Activated CD8-positive, alpha-beta memory T cell treated with anti-CD3 and anti-CD28 coated beads for 1 hour (primary cell): ENCODE results near the gene NLRP3.
"Not testable (repeated sequence)": the region's sequence is repeated elsewhere in the genome, so short reads cannot be mapped to it uniquely, and the experiment has no call there.

Source experiments
- DNase-seq, 2 donors: peaks; one replicate each; pipeline ENCODE4 v3.0.0-alpha.2; 2020; ENCODE audit warnings: low read depth in 1 of 2; ENCODE audit errors: extremely low read depth in 1 of 2

The NLRP3 gene

GRCh38 chr1:247468481-247469140 is 52.6 kb downstream of the NLRP3 start:
- no peak for DNase-seq

GRCh38 chr1:247469141-247469535 is 53.2 kb downstream of the NLRP3 start:
- DNase-seq, result no peak

GRCh38 chr1:247470942-247471429 is 55.0 kb downstream of the NLRP3 start:
- not testable (repeated sequence) for DNase-seq

- DNase-seq, result no peak
Measured at GRCh38 chr1:247471445-247472016, 55.6 kb downstream of the NLRP3 start.

- no peak for DNase-seq
Measured at GRCh38 chr1:247472035-247472434, 56.1 kb downstream of the NLRP3 start.

- no peak for DNase-seq
Measured at GRCh38 chr1:247474367-247474766, 58.4 kb downstream of the NLRP3 start.

GRCh38 chr1:247475793-247476192 is 59.8 kb downstream of the NLRP3 start:
- no peak for DNase-seq

GRCh38 chr1:247476328-247477058 is 60.5 kb downstream of the NLRP3 start:
- not testable (repeated sequence) for DNase-seq

- no peak for DNase-seq
Measured at GRCh38 chr1:247482747-247483146, 66.8 kb downstream of the NLRP3 start.

GRCh38 chr1:247487057-247487456 is 71.1 kb downstream of the NLRP3 start:
- DNase-seq, result no peak

GRCh38 chr1:247491328-247491727 is 75.4 kb downstream of the NLRP3 start:
- no peak for DNase-seq

GRCh38 chr1:247493106-247493505 is 77.1 kb downstream of the NLRP3 start:
- no peak for DNase-seq

- DNase-seq, result no peak
Measured at GRCh38 chr1:247494767-247495166, 78.8 kb downstream of the NLRP3 start.

GRCh38 chr1:247496581-247497285 is 80.8 kb downstream of the NLRP3 start:
- DNase-seq, result no peak
